ENCODE data around the gene GRID1.

Gene GRID1

GRCh38 chr10:85598646-85599045 is 767.9 kb downstream of the GRID1 start:
- no peak for DNase-seq

GRCh38 chr10:85597006-85597405 is 769.6 kb downstream of the GRID1 start:
- DNase-seq = no peak

- DNase-seq = no peak
Observed at GRCh38 chr10:85596389-85596788, 770.2 kb downstream of the GRID1 start.

GRCh38 chr10:85594239-85594638 is 772.4 kb downstream of the GRID1 start:
- DNase-seq = no peak

GRCh38 chr10:85593226-85593772 is 773.3 kb downstream of the GRID1 start:
- DNase-seq = no peak

- DNase-seq = no peak
Observed at GRCh38 chr10:85581371-85581770, 785.2 kb downstream of the GRID1 start.

GRCh38 chr10:85580585-85580984 is 786.0 kb downstream of the GRID1 start:
- DNase-seq = no peak

- no peak for DNase-seq
Observed at GRCh38 chr10:85578860-85579259, 787.7 kb downstream of the GRID1 start.

- no peak for DNase-seq
Observed at GRCh38 chr10:85575441-85575840, 791.2 kb downstream of the GRID1 start.

GRCh38 chr10:85570871-85571270 is 795.7 kb downstream of the GRID1 start:
- no peak for DNase-seq

- no peak for DNase-seq
Observed at GRCh38 chr10:85565381-85565780, 801.2 kb downstream of the GRID1 start.

GRCh38 chr10:85558533-85558932 is 808.1 kb downstream of the GRID1 start:
- no peak for DNase-seq

GRCh38 chr10:85557706-85558105 is 808.9 kb downstream of the GRID1 start:
- DNase-seq = no peak

GRCh38 chr10:85557077-85557476 is 809.5 kb downstream of the GRID1 start:
- DNase-seq = no peak
